ENCODE results near the gene MUS81.

DNA sequence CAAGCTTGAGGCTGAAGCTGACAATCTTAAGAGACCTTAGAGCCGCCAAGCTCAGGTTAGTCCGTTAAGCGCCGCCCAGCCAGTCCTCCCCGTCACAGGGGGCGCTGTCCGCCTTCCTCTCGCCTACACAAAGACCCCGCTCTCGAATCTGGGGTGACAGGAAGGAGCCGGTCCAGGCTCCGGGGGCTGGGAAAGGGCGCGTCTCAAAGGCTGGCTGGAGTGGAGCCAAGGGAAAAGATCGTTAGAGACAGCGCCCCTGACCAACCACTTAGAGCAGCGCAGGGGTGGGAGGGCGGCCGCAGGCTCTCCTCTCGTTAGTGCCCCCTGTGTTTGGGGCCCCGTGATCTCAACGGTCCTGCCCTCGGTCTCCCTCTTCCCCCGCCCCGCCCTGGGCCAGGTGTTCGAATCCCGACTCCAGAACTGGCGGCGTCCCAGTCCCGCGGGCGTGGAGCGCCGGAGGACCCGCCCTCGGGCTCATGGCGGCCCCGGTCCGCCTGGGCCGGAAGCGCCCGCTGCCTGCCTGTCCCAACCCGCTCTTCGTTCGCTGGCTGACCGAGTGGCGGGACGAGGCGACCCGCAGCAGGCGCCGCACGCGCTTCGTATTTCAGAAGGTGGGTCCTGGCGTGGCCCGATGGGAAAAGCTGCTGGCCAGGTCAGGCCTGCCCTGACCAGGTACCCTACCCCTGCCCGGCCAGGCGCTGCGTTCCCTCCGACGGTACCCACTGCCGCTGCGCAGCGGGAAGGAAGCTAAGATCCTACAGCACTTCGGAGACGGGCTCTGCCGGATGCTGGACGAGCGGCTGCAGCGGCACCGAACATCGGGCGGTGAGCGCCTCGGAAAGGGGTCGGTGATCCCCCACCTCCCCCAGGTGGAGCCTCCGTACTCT lies at the start of gene MUS81:
- TF ChIP-seq TAF1 (IDR thresholded peaks at IDR 0.05; ENCODE audit: borderline replicate concordance, low read depth, low read length) (peak; percentile 88), SUZ12 (IDR thresholded peaks at IDR 0.05; ENCODE audit: unreplicated experiment) (no peak), SRF (IDR thresholded peaks at IDR 0.05; ENCODE audit: low read depth in 2 of 2, low read length in 2 of 2) (peak in 1 of 2 experiments; percentile 71; a peak in 1 of 4 replicates)
